AG09319 (cell line): ENCODE results near the gene CXCL9.

Source experiments
- DNase-seq: peaks from one replicate; pipeline ENCODE4 v3.0.0-alpha.2; 2010; ENCODE audit warnings: low read depth; ENCODE audit errors: extremely low read depth
- CTCF ChIP-seq: IDR thresholded peaks from 2 replicates; pipeline ENCODE4 v1.5.1; 2011; ENCODE audit warnings: low read depth, mild to moderate bottlenecking, inconsistent platforms, low read length, moderate library complexity

The CXCL9 gene

GRCh38 chr4:76022031-76022430, 14.7 kb upstream of the CXCL9 start:
- TF ChIP-seq CTCF, result no peak
- no peak for DNase-seq

GRCh38 chr4:76017056-76017686, 9.9 kb upstream of the CXCL9 start:
- no peak for TF ChIP-seq CTCF
- DNase-seq, result no peak

GRCh38 chr4:76016393-76016792, 9.1 kb upstream of the CXCL9 start:
- DNase-seq, result no peak
- TF ChIP-seq CTCF, result no peak

- TF ChIP-seq CTCF, result no peak
- DNase-seq, result no peak
Observed at GRCh38 chr4:76013540-76013939, 6.2 kb upstream of the CXCL9 start.

- no peak for TF ChIP-seq CTCF
- DNase-seq, result no peak
Observed at GRCh38 chr4:76012388-76012801, 5.1 kb upstream of the CXCL9 start.

GRCh38 chr4:76011700-76012387, 4.5 kb upstream of the CXCL9 start:
- DNase-seq, result peak; percentile 37
- no peak for TF ChIP-seq CTCF

GRCh38 chr4:76011018-76011670, 3.8 kb upstream of the CXCL9 start:
- DNase-seq, result no peak
- no peak for TF ChIP-seq CTCF
